Measurements from ENCODE around the gene TMEM253.

GRCh38 chr14:21101802-21102413 is 1.0 kb downstream of the TMEM253 start:
- TF ChIP-seq CTCF (IDR thresholded peaks at IDR 0.05) (no peak), POLR2A (IDR thresholded peaks at IDR 0.05) (no peak)

All from lower leg skin (tissue), 3 donors.